Measurements from ENCODE around the gene E2F4.

GRCh38 chr16:67170949-67171649 is 20.9 kb upstream of the E2F4 start:
- TF ChIP-seq CTCF (IDR thresholded peaks at IDR 0.05) (no peak), EZH2 (IDR thresholded peaks at IDR 0.05; ENCODE audit: borderline replicate concordance, insufficient read depth, low read depth, low read length, poor library complexity, severe bottlenecking) (no peak)
